ENCODE data around the gene PROS1. TPM values are rescaled to one million over a fixed set of nuclear protein-coding genes. Genes with fewer than 3 reads are reported as not detected.

PROS1 gene
- total RNA-seq: 15.4 to 16.9 TPM (median 16.0 TPM) in 3 replicates

- TF ChIP-seq CTCF (IDR thresholded peaks at IDR 0.05; ENCODE audit: unreplicated experiment): no peak
- DNase-seq (ENCODE audit: low spot score in 2 of 2, unreplicated experiment in 2 of 2): peak; percentile 57 to 80
- Mint-ChIP-seq H3K9me3 (no peaks in the 10 kb centered on the region), H3K27ac (peak within 1 kb of the TSS; percentile 92), H3K36me3 (no peaks in the 10 kb centered on the region), H3K27me3 (ENCODE audit: low read depth) (no peaks in the 10 kb centered on the region), H3K4me1 (peaks cover 12% of the 10 kb centered on the region), H3K4me3 (peak within 1 kb of the TSS; percentile 85)
These were observed at the start of gene PROS1 for GRCh38 chr3:93973131-93974126. Gene PROS1 (minus strand): TSS chr3:93973896. CDS start chr3:93973749, 147 bp downstream.

- no peak overlapping the region for H3K27ac Mint-ChIP-seq
- no peak overlapping the region for H3K4me3 Mint-ChIP-seq
- no peaks in the 10 kb centered on the region for H3K27me3 Mint-ChIP-seq (ENCODE audit: low read depth)
- no peak for TF ChIP-seq CTCF (IDR thresholded peaks at IDR 0.05; ENCODE audit: unreplicated experiment)
- no peaks in the 10 kb centered on the region for H3K9me3 Mint-ChIP-seq
- no peak for DNase-seq (ENCODE audit: low spot score in 2 of 2, unreplicated experiment in 2 of 2)
- no peaks in the 10 kb centered on the region for H3K36me3 Mint-ChIP-seq
- H3K4me1 Mint-ChIP-seq: no peaks in the 10 kb centered on the region
These were observed 46.6 kb upstream of the PROS1 start for GRCh38 chr3:94020293-94020692.

GRCh38 chr3:94019659-94020058 lies 46.0 kb upstream of the PROS1 start:
- TF ChIP-seq CTCF (IDR thresholded peaks at IDR 0.05; ENCODE audit: unreplicated experiment): no peak
- H3K4me1 Mint-ChIP-seq: no peaks in the 10 kb centered on the region
- H3K9me3 Mint-ChIP-seq: no peaks in the 10 kb centered on the region

GRCh38 chr3:94015025-94015424 lies 41.3 kb upstream of the PROS1 start:
- Mint-ChIP-seq H3K4me1 (peaks cover 6% of the 10 kb centered on the region), H3K4me3 (no peak overlapping the region), H3K36me3 (no peaks in the 10 kb centered on the region), H3K27me3 (ENCODE audit: low read depth) (no peaks in the 10 kb centered on the region), H3K27ac (no peak overlapping the region), H3K9me3 (no peaks in the 10 kb centered on the region)
- no peak for DNase-seq (ENCODE audit: low spot score in 2 of 2, unreplicated experiment in 2 of 2)
- TF ChIP-seq CTCF (IDR thresholded peaks at IDR 0.05; ENCODE audit: unreplicated experiment): no peak

More at GRCh38 chr3:94019659-94020058, 46.0 kb upstream of the PROS1 start:
- no peaks in the 10 kb centered on the region for H3K27me3 Mint-ChIP-seq (ENCODE audit: low read depth)
- no peak overlapping the region for H3K4me3 Mint-ChIP-seq
- no peaks in the 10 kb centered on the region for H3K36me3 Mint-ChIP-seq
- H3K27ac Mint-ChIP-seq: no peak overlapping the region
- DNase-seq (ENCODE audit: low spot score in 2 of 2, unreplicated experiment in 2 of 2): no peak

GRCh38 chr3:94012185-94012584 lies 38.5 kb upstream of the PROS1 start:
- peak overlapping the region; percentile 12 for H3K27ac Mint-ChIP-seq
- peaks cover 16% of the 10 kb centered on the region for H3K4me1 Mint-ChIP-seq
- H3K27me3 Mint-ChIP-seq (ENCODE audit: low read depth): no peaks in the 10 kb centered on the region
- no peak overlapping the region for H3K4me3 Mint-ChIP-seq
- no peaks in the 10 kb centered on the region for H3K9me3 Mint-ChIP-seq
- no peak for DNase-seq (ENCODE audit: low spot score in 2 of 2, unreplicated experiment in 2 of 2)
- no peak for TF ChIP-seq CTCF (IDR thresholded peaks at IDR 0.05; ENCODE audit: unreplicated experiment)
- no peaks in the 10 kb centered on the region for H3K36me3 Mint-ChIP-seq
